ENCODE data around the gene PLAAT2.
"Not testable (repeated sequence)": the region's sequence is repeated elsewhere in the genome, so short reads cannot be mapped to it uniquely, and the experiment has no call there.

Gene PLAAT2

GRCh38 chr11:63547061-63547460 is 16.1 kb downstream of the PLAAT2 start:
- no peak for DNase-seq

- DNase-seq: no peak
Measured at GRCh38 chr11:63543711-63544110, 19.5 kb downstream of the PLAAT2 start.

- DNase-seq: not testable (repeated sequence)
Measured at GRCh38 chr11:63542506-63542905, 20.7 kb downstream of the PLAAT2 start.

- DNase-seq: peak; percentile 8
Measured at GRCh38 chr11:63537293-63538101, 25.7 kb downstream of the PLAAT2 start.

GRCh38 chr11:63536669-63537292 is 26.4 kb downstream of the PLAAT2 start, which contains the start of gene PLAAT4:
PLAAT4 (plus strand) TSS chr11:63536808; CDS start chr11:63536869, 61 bp downstream.
- DNase-seq: peak; percentile 47

- no peak for DNase-seq
Measured at GRCh38 chr11:63535734-63536133, 27.4 kb downstream of the PLAAT2 start.

GRCh38 chr11:63534895-63535461 is 28.2 kb downstream of the PLAAT2 start:
- no peak for DNase-seq

GRCh38 chr11:63534076-63534475 is 29.1 kb downstream of the PLAAT2 start:
- no peak for DNase-seq

- DNase-seq: no peak
Measured at GRCh38 chr11:63532799-63533475, 30.2 kb downstream of the PLAAT2 start.

GRCh38 chr11:63532117-63532516 is 31.1 kb downstream of the PLAAT2 start:
- no peak for DNase-seq

- peak; percentile 76 for DNase-seq
Measured at GRCh38 chr11:63531074-63531792, 31.9 kb downstream of the PLAAT2 start.

- no peak for DNase-seq
Measured at GRCh38 chr11:63530021-63530420, 33.2 kb downstream of the PLAAT2 start.

GRCh38 chr11:63529373-63529772 is 33.8 kb downstream of the PLAAT2 start:
- not testable (repeated sequence) for DNase-seq

GRCh38 chr11:63528729-63529278 is 34.4 kb downstream of the PLAAT2 start:
- DNase-seq: not testable (repeated sequence)

- not testable (repeated sequence) for DNase-seq
Measured at GRCh38 chr11:63528156-63528555, 35.0 kb downstream of the PLAAT2 start.

- DNase-seq: no peak
Measured at GRCh38 chr11:63527667-63528066, 35.5 kb downstream of the PLAAT2 start.

- no peak for DNase-seq
Measured at GRCh38 chr11:63523151-63523550, 40.0 kb downstream of the PLAAT2 start.

GRCh38 chr11:63521896-63522295 is 41.3 kb downstream of the PLAAT2 start:
- DNase-seq: no peak

GRCh38 chr11:63520606-63521170 is 42.5 kb downstream of the PLAAT2 start:
- DNase-seq: peak; percentile 26

- DNase-seq: peak; percentile 73
Measured at GRCh38 chr11:63518548-63518947, 44.6 kb downstream of the PLAAT2 start.

GRCh38 chr11:63517156-63517555 is 46.0 kb downstream of the PLAAT2 start:
- DNase-seq: no peak

GRCh38 chr11:63516109-63516508 is 47.1 kb downstream of the PLAAT2 start:
- no peak for DNase-seq
